Stimulated activated CD4-positive, alpha-beta T cell treated with anti-CD3 and anti-CD28 coated beads, Interleukin-12 subunit alpha, Interleukin-12 subunit beta, amount 100 ng/mL, for 24 hours (primary cell): ENCODE measurements around the gene GID4.

Source experiments
- DNase-seq, 2 experiments: peaks; one replicate each; pipeline ENCODE4 v3.0.0-alpha.2; 2020; ENCODE audit warnings: low read depth in 2 of 2

Gene GID4

DNA sequence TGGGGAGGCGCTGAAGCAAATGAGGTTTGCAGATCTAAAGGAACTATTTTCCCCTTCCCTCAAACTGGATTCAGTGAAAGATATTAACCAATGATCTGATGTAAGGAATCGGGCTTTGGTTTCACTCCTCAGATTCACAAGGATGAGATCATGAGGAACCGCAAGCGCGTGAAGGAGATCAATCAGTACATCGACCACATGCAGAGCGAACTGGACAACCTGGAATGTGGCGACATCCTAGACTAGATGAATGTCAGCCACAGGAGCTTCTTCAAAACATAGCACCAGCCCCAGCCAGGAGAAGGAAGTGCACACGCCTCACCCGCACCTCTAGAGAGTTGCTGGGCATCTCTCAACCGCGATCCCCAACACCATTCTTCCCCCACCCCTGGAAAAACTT, 22.8 kb upstream of the GID4 start:
- no peak for DNase-seq

DNA sequence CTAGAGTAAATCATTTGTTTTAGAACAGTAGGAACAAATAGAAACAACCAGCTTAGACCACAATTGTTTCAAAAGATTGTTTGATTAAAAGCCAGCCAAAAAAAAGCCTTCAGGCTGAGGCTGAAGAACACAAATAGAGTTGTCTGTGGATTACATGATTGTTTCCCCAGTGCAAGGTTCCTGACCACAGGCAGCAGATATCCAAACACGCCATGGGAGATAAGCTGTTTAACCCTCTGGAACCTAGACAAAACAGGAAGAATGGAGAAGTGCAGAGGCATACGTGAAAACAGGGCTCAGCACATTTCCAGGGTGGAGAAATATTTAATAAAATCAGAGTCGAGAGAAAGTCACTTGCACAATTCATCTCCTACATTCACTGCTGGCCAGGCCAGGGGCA, 21.2 kb upstream of the GID4 start:
- no peak for DNase-seq

DNA sequence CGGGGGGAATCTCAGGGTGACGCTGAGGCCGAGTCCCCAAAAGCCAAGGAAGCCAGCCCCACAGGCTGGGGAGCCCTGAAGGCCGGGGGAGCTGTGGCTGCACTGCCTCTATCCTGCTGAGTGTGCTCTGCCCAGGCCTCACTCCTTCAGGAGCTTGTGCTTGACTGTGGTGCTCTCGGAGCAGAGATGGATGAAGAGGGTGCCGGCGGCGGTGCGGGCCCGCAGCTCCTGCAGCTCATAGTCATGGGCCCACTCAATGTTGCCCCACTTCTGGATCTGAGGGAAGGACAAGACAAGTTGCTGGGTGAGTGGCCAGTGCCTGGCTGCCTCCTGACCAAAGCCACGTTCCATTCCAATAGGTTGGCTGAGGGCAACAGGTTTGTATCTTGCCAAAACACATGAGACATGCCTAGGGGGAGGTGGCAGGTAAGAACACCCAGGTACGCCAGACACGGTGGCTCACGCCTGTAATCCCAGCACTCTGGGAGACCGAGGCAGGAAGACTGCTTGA, 20.7 kb upstream of the GID4 start:
- no peak for DNase-seq

DNA sequence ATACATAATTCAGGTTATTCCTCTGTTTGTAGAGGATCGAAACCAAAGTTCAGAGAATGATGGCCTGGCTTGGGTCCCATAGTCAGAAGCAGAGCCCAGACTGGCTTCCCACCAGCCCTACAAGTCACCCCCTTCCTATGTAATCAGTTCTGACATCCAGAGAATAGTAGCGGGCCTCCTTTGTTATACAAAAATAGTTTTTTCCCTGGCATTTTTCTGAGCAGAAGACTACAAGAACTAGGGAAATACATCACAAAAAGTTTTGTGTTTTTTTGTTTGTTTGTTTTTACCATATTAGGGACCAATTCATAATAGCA, 19.4 kb upstream of the GID4 start:
- no peak for DNase-seq

DNA sequence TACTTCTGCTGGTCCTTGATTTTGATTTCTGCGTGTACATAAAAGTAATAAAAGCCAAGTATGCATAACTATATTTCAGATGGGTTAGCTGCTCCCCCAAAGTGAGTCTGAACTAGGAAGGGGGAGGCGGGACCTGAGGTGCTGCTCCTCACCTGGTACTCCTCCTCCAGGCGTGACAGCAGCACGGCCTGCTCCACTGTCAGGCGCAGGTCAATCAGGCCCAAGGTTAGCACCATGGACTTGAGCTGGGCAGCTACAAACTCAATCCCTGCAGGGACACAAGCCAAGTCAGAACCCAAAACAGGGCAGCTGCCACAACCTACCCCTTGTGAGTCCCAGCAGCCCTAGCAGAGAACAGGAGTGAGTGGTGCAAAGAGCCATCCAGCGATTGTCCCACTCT, 18.2 kb upstream of the GID4 start:
- no peak for DNase-seq

DNA sequence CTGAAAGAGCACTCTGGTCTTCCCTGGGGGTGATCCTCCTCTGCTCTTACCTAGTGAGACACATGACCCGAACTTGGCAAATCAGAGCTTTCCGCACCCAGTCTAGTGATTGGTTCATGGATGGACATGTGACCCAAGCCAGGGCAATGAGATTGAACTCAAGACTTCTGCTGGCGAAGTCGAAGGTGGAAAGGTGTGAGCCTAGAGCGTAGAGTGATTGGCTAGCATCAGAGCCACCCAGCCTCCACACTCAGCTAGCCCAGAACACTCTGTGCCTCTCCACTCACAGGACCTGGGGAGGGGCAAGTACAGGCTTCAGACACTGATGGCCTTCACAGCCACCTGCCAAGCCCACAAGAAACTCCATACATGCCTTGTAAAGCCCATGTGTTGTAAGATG, 17.8 kb upstream of the GID4 start:
- DNase-seq: no peak

DNA sequence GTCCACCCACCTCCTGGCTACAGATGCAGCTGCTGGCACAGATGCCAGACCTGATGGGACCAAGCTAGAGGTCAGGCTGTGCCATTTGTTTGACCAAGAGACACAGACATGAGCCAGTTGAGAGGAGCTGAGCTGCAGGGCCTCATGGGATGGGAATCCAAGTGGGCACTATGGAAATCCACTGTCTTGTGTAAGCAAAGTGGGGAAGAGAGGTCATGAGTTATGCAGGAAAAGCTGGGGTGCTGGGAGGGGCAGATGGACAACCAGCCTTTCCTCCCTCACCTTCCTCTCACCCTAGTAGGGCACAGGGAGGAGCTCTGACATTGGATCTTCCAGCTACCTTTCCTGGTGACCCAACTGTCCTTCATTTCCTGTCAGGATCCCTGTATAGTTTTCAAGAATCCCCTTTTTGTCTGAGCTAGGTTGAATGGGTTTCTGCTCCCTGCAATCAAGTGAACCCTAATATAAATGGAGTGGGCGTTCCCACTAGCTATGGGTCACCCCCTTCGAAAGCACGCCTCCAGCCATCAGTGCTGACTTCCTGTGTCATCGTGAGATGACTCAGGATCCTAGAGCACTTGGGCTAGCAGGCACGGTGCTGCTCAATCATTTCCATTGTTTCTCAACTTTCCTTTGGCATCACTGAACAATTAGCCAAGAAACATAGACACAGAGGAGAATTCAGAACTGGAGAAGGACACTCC, 13.8 kb upstream of the GID4 start:
- no peak for DNase-seq

DNA sequence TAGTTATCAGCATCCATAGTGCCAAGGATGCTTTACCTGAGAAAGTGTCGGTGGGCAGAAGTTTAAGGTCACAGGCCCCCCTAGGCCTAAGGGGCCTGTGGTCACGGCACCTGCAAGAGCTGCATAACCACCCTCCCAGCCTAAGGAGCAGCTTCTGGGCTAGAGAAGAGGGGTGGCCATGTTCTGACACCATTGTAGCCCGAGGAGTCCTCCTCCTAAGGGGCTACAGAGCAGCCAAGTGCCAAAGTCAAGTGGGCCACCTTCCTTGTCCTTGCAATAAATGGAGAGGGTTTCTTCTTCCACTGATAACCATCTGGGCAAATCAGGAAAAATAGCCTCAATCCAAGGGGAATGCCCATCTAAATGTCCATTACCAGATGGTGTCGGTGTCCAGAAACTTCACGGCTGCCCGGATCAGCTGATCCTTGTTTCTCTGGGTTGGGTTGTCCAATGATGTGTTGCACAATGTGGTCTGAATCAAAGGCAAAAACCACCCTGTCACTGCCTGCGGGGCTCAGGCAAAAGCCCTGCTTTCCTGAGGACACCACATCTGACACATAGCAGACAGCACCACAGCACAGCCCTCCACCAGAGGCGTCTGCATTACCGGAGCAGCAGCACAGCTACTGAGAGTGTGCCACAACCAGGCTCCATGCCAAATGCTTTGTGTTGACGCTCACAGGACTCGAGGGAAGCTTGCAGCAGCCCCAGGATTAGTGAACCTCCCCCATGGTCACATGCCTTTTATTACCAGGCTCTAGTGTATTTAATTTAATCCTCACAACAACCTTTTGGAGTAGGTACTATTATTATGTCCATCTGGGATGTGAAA, 13.0 kb upstream of the GID4 start:
- DNase-seq: no peak

DNA sequence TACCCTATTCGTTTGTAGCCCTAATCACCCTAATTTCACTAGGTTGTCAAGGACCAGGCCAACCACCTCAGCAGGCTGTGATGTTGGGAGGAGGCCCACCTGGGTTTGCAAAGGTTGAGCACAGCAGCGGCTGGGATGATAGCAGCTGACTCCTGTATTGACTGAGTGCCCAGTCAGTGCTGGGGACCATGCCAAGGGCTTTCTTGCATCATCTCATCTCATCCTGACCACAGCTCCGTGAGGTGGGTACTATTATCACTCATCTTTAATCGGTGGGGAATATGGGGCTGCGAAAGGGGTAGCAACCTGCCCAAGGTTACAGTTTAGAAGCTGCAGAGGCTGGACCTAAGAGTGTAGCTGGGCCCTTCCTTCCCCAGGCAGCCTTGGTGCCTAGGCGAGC, 11.9 kb upstream of the GID4 start:
- no peak for DNase-seq

DNA sequence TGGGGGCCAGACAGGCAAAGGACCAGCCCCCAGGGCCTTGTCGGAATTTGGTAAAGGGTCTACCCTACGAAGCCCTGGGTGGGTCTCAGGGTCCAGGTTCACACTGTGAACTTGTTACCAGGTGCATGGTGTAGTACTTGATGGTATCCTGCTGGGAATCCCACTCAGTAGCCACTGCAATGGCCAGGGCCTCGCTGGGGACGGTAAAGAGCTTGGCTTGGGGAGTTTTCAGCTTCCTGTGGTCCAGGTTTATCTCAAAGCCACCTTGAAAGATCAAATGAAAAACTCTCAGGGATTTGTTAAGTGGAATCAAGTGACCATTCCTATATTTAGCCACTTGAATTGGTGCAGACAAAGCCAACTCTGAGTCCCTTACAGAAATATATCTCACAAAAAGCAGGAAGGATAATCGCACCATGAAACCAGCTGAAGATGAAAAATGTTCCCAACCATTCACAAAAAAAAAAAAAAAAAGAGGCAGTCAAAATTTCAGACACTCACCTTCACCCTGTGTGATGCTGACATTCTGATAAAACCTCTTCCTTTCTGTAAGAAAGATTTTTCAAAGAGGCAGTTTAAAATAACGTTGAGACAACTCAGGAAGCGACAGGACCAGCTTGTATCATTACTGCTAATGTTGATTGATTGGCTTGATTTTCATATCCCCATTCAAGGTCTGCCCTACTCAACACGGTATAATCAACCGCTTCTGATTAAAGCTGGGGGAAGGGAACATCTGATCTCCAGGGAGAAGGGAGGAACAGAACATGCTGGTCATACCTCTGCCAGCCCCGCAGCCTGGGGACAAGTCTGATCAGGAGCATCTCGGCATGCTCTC, 10.9 kb upstream of the GID4 start:
- no peak for DNase-seq

DNA sequence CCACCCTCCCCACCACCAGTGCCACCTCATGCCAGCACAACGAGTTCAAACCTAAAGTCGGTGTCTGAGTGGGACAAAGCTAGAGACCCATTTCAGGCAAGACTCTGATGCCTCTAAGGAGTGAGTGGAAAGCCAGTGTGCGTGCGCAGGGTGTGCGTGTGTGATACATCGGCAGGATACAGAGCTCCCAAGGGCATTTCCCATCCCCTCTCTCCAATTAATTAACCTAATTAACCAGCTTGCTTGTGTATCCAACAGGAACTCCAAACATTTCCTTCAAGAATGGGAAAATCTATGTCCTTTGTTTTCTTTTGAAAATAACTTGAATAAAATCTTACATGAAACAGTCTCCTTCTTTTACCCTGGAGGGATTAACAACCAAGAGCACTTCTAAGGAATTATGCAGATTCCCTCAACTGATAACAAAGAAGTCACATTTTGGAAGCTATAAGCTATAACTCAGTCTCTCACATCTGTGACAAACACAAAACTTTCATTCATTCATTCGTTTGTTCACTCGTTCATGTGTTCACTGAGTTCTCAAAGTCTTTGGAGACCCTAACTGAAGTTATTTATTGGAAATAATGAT, 10.2 kb upstream of the GID4 start:
- DNase-seq: no peak

DNA sequence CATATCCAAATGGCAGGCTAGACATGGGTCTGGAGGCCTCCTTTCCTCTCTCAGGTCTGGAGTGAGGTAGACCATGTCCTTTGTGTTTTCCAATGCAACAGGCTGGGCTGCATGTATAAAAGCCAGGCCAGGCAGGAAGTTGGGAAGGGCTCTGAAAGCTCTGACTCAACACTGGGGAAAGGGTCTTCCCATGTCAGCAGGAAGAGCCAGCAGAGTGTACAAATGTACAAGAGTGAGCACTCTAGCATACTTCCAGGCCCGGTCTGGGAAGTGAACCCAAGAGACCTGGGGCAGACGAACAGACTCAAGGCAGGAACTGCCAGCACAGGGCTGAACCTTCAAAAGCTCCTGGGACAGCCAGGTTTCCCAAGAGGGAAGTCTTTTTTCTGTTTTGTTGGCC, 7.3 kb upstream of the GID4 start:
- no peak for DNase-seq

DNA sequence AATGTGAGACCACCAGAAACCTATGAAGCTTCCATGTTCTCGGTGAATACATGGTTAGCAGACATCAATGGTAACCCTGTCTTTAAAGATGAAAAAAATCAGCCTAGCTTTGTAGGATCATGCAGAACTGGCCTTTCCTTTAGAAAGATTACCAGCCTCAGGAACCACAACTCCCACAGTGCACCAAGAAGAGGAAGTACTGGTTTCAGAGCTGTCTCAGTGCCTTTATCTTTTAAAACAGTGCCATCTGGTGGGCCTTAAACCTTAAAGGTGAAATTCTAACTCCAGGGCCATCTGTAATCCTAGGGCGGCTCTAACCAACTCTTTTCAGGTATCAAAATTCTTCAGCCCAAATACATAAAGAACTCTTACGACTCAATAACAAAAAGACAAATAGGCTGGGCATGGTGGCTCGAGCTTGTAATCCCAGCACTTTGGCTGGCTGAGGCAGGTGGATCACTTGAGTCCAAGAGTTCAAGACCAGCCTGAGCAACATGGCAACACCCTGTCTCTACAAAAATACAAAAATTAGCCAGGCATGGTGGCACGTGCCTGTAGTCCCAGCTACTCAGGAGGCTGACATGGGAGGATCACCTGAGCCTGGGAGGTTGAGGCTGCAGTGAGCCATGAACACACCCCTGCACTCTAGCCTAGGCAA, 5.6 kb upstream of the GID4 start:
- DNase-seq: peak in 1 of 2 experiments; percentile 20

DNA sequence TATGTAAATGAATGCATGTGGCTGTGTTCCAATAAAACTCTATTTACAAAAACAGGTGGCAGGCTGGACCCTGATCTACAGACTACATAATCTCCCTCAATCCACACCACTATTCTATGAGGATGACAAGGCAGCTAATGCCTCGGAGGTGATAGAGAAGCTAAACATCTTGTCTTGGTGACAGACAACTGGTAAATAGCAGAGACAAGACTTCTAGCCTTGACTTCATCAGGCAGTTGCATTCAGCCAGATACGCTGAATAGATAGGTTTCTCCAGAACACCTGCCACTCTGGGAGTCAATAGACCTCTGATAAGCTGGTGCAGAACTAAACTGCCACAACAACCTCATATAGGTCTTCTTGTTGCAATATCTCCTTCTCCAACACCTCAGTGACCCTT, 3.5 kb upstream of the GID4 start:
- DNase-seq: no peak

DNA sequence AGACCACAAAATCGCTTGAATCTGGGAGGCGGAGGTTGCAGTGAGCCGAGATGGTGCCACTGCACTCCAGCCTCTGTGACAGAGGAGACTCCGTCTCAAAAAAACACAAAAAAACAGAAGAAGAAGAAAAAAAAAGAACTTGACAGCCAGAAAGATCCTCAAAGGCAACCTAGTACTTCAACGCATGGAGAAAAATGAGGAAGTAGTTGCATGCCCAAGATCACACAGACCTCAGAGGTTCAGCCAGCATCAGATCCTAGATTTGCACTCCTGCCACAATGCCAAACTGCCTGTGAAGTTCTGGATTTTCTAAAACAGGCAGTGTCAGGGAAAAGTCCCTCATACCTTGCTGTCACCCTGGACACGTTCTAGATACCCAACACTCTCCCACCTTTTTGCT, 1.7 kb upstream of the GID4 start:
- DNase-seq: no peak

DNA sequence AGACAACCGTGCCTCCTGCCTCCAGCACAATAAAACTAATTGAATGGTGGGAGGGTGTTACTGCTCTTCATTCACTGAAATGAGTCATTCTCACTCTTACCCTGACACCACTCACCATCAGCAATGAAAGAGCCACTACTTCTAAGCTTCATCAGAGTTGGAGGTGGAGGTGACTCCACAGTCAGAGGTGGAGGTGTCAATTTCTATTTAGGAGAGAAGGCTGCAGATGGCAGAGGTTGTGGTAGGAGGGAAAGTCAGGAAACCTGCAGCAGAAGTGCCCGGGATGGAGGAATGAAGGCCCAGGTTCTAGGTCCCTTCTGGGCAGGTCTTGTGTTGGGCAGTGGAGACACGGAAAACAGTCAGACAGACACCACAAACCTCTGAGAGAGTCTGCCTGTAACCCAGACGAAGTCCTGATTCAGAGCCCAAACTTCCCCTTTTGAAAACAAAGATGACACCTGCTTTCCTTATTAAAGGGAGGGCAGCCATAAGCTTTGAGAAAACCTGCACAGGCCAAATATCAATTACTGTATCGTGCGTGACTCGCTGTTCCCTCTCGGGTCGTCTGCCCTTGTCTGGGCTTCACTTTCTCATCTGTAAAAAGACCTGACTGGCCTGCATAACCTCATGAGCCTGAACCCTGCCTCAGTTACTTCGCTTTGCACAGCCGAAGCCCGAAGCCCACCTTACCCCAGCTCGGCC, 908 bp upstream of the GID4 start:
- DNase-seq: peak in 1 of 2 experiments; percentile 5

DNA sequence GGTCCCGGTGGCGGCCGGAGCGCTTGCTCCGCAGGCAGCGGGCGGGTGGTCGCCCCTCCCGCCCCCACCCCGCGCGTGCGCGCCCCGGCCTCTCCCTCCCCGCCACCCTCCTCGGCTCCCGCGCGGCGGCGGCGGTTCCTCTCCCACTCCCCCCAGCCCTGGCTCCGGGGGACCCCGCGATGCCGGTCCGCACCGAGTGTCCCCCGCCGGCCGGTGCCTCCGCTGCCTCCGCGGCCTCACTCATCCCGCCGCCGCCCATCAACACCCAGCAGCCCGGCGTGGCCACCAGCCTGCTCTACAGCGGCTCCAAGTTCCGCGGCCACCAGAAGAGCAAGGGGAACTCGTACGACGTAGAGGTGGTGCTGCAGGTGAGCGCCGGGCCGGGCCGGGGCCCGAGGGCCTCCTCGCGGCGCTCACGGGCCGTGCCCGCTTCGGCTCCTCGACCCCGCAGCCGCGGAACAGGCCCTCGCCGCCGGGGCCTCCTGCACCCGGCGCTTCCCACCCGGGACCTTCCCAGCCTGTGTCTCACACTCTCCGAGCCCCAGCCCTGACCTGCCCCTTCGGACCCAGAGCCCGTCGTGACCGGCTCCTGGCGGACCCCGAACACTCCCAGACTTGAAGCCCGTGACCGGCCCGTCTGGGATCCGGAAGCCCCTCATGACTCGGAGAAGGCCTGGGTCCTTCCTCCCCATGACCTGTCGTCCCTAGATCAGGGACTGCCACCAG, 490 bp downstream of the GID4 start:
- DNase-seq: peak in 1 of 2 experiments; percentile 9

DNA sequence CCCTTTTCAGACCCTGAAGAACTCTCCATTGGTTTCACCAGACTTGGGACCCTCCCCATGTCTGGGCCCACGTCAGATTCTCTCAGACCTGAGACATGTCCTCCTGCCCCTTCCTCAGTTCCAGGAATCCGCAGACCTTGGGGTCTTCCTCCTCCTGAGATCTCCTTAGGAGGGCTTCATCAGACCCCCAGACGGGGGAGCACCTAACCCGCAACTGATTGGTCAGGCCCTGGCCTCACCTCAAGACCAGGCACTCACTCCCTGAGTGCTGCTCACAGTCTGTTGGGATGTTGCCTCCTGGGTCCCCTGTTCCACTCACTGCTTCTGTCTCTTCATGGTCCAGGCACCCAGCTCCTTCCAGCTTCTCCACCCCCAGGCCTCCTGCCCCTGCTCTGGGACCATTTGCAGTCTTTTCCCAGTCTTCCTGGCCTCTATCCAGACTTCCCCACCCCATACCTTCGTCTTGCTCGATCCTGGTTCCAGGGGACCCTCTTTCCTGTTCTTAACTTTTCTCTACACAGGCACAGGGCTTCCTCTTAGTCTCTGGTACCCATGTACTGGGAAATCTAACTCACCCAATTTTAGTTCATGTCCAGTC, 1.2 kb downstream of the GID4 start:
- DNase-seq: no peak

DNA sequence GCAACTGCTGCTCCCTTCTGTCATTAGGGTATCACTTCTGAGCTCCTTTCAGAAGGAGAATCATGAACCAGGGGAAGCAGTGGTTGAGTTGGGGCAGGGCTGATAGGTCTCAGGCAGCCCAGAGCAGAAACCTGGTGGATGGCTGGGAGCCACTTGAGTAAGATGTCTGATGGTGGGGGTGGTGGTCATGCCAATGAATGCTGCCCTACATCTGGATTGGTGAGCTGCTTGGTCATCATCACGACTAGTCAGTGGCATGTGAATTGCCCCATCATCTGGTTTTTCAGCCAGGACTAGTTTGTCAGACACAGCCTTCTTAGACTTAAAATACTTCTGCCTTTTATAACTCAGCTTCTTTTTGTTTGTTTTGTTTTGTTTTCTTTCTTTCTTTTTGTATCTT, 2.6 kb downstream of the GID4 start:
- no peak for DNase-seq

DNA sequence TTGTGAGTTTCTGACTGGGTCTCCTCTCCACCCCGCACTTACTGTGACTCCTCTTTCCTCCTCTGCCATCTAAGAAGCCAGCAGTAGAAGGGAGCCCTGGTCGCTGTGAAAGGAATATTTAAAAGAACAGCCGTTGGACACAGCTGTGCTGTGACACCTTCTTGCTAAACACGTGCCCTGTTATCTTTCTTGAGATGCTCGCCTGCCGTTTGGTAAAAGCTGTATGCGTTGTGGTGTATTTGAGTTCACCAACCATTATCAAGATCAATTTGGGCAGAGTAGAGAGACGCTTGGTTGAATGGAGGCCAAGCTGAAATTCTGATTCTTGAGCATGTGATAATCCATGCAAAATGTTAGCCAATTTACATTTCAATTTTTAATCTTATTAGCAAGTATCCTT, 3.8 kb downstream of the GID4 start:
- DNase-seq: no peak
